GM21447 (cell line): ENCODE measurements around the gene MLLT3.

Experiments used
- ATAC-seq: cut with Tn5 transposase; IDR thresholded peaks from one replicate; pipeline ENCODE4 v1.9.1; 2021; ENCODE audit not compliant: unreplicated experiment

Gene MLLT3

GRCh38 chr9:20428976-20429375 lies 193.3 kb downstream of the MLLT3 start:
- ATAC-seq: no peak

- no peak for ATAC-seq
Measured at GRCh38 chr9:20427359-20427758, 194.9 kb downstream of the MLLT3 start.

GRCh38 chr9:20426019-20426418 lies 196.3 kb downstream of the MLLT3 start:
- peak; percentile 75 for ATAC-seq

- ATAC-seq: no peak
Measured at GRCh38 chr9:20419533-20419932, 202.8 kb downstream of the MLLT3 start.

GRCh38 chr9:20418485-20418884 lies 203.8 kb downstream of the MLLT3 start:
- no peak for ATAC-seq

- no peak for ATAC-seq
Measured at GRCh38 chr9:20417373-20418080, 204.8 kb downstream of the MLLT3 start.

GRCh38 chr9:20414150-20414549 lies 208.1 kb downstream of the MLLT3 start:
- no peak for ATAC-seq

- no peak for ATAC-seq
Measured at GRCh38 chr9:20409321-20410092, 212.8 kb downstream of the MLLT3 start.

- ATAC-seq: no peak
Measured at GRCh38 chr9:20408513-20408912, 213.8 kb downstream of the MLLT3 start.

- no peak for ATAC-seq
Measured at GRCh38 chr9:20407013-20407412, 215.3 kb downstream of the MLLT3 start.

- ATAC-seq: no peak
Measured at GRCh38 chr9:20406344-20406743, 216.0 kb downstream of the MLLT3 start.

- no peak for ATAC-seq
Measured at GRCh38 chr9:20405616-20406015, 216.7 kb downstream of the MLLT3 start.

GRCh38 chr9:20405078-20405477 lies 217.2 kb downstream of the MLLT3 start:
- no peak for ATAC-seq

- ATAC-seq: no peak
Measured at GRCh38 chr9:20404192-20404813, 218.0 kb downstream of the MLLT3 start.

- ATAC-seq: no peak
Measured at GRCh38 chr9:20403346-20403745, 219.0 kb downstream of the MLLT3 start.

GRCh38 chr9:20402273-20402875 lies 219.9 kb downstream of the MLLT3 start:
- no peak for ATAC-seq

GRCh38 chr9:20398536-20399338 lies 223.6 kb downstream of the MLLT3 start:
- no peak for ATAC-seq

- no peak for ATAC-seq
Measured at GRCh38 chr9:20397348-20397747, 225.0 kb downstream of the MLLT3 start.

GRCh38 chr9:20396509-20396908 lies 225.8 kb downstream of the MLLT3 start:
- no peak for ATAC-seq

GRCh38 chr9:20395651-20396050 lies 226.6 kb downstream of the MLLT3 start:
- no peak for ATAC-seq

GRCh38 chr9:20394969-20395368 lies 227.3 kb downstream of the MLLT3 start:
- no peak for ATAC-seq
